Measurements from ENCODE around the gene TAGLN3. TPM values are rescaled to one million over a fixed set of nuclear protein-coding genes. Genes with fewer than 3 reads are reported as not detected.
"Not testable (repeated sequence)": the region's sequence is repeated elsewhere in the genome, so short reads cannot be mapped to it uniquely, and the experiment has no call there.

The TAGLN3 gene
- total RNA-seq, 2 experiments from 2014 or later, result not detected

GRCh38 chr3:112034436-112034835, 35.7 kb downstream of the TAGLN3 start, which contains the start of gene TMPRSS7:
TSS of gene TMPRSS7 (plus strand) at chr3:112034736. CDS start at chr3:112034846, 110 bp downstream.
- ATAC-seq, result no peak
- no peak for DNase-seq
- no peak within 1 kb of the TSS for H3K27ac Mint-ChIP-seq
- H3K4me1 Mint-ChIP-seq (ENCODE audit: low read depth), result no peaks in the 10 kb centered on the region
- H3K4me3 Mint-ChIP-seq, result no peak within 1 kb of the TSS
- H3K36me3 Mint-ChIP-seq (ENCODE audit: low read depth), result no peaks in the 10 kb centered on the region
- POLR2A ChIA-PET, result no interaction called here
- H3K27me3 Mint-ChIP-seq (ENCODE audit: low read depth), result no peaks in the 10 kb centered on the region
- no peaks in the 10 kb centered on the region for H3K9me3 Mint-ChIP-seq (ENCODE audit: insufficient read depth)
- CTCF ChIA-PET, result interaction anchor here (1.3 to 2.7 kb wide), 2 partner anchors 9 to 21 kb away, joined by 5 to 14 read pairs; no protein-coding TSS in a partner anchor

GRCh38 chr3:112035241-112035640, 36.5 kb downstream of the TAGLN3 start:
- CTCF ChIA-PET, result interaction anchor here (1.4 to 2.7 kb wide), 2 partner anchors 8 to 21 kb away, joined by 4 to 14 read pairs; no protein-coding TSS in a partner anchor
- no peaks in the 10 kb centered on the region for H3K4me1 Mint-ChIP-seq (ENCODE audit: low read depth)
- H3K27me3 Mint-ChIP-seq (ENCODE audit: low read depth), result peaks cover 1% of the 10 kb centered on the region
- H3K27ac Mint-ChIP-seq, result no peak overlapping the region
- POLR2A ChIA-PET, result no interaction called here
- no peak for DNase-seq
- no peaks in the 10 kb centered on the region for H3K9me3 Mint-ChIP-seq (ENCODE audit: insufficient read depth)
- no peak for ATAC-seq
- H3K36me3 Mint-ChIP-seq (ENCODE audit: low read depth), result no peaks in the 10 kb centered on the region
- H3K4me3 Mint-ChIP-seq, result no peak overlapping the region

- H3K4me3 Mint-ChIP-seq; CTCF ChIA-PET; H3K36me3 Mint-ChIP-seq (ENCODE audit: low read depth); H3K9me3 Mint-ChIP-seq (ENCODE audit: insufficient read depth); DNase-seq; H3K27ac Mint-ChIP-seq; ATAC-seq; H3K4me1 Mint-ChIP-seq (ENCODE audit: low read depth); POLR2A ChIA-PET; H3K27me3 Mint-ChIP-seq (ENCODE audit: low read depth): not testable (repeated sequence)
Observed at GRCh38 chr3:112037194-112037593, 38.5 kb downstream of the TAGLN3 start.

- Mint-ChIP-seq H3K9me3 (ENCODE audit: insufficient read depth) (no peaks in the 10 kb centered on the region), H3K27me3 (ENCODE audit: low read depth) (peaks cover 1% of the 10 kb centered on the region), H3K36me3 (ENCODE audit: low read depth) (no peaks in the 10 kb centered on the region), H3K4me1 (ENCODE audit: low read depth) (no peaks in the 10 kb centered on the region), H3K27ac (no peak overlapping the region), H3K4me3 (no peak overlapping the region)
- no peak for DNase-seq
- no peak for ATAC-seq
- ChIA-PET CTCF (interaction anchor here (1.1 to 2.7 kb wide), 4 partner anchors 18 to 71 kb away, joined by 3 to 14 read pairs (median 4); no protein-coding TSS in a partner anchor), POLR2A (no interaction called here)
Observed at GRCh38 chr3:112038863-112039262, 40.1 kb downstream of the TAGLN3 start.

GRCh38 chr3:112041321-112041720, 42.6 kb downstream of the TAGLN3 start:
- no peaks in the 10 kb centered on the region for H3K36me3 Mint-ChIP-seq (ENCODE audit: low read depth)
- H3K4me1 Mint-ChIP-seq (ENCODE audit: low read depth), result no peaks in the 10 kb centered on the region
- no peaks in the 10 kb centered on the region for H3K9me3 Mint-ChIP-seq (ENCODE audit: insufficient read depth)
- DNase-seq, result no peak
- peaks cover 1% of the 10 kb centered on the region for H3K27me3 Mint-ChIP-seq (ENCODE audit: low read depth)
- no peak overlapping the region for H3K27ac Mint-ChIP-seq
- H3K4me3 Mint-ChIP-seq, result no peak overlapping the region
- ATAC-seq, result no peak
- ChIA-PET CTCF (interaction anchor here (0.7 to 2.7 kb wide), 5 partner anchors 16 to 74 kb away, joined by 3 to 14 read pairs (median 3); no protein-coding TSS in a partner anchor), POLR2A (no interaction called here)

- ChIA-PET POLR2A (no interaction called here), CTCF (interaction anchor here (0.6 to 3.4 kb wide), 47 partner anchors 9 to 374 kb away, joined by 3 to 52 read pairs (median 4); partner anchors contain the start of genes ABHD10, TAGLN3 and TMPRSS7)
- DNase-seq (no peak), ATAC-seq (no peak)
- Mint-ChIP-seq H3K27me3 (ENCODE audit: low read depth) (peaks cover 1% of the 10 kb centered on the region), H3K36me3 (ENCODE audit: low read depth) (no peaks in the 10 kb centered on the region), H3K9me3 (ENCODE audit: insufficient read depth) (no peaks in the 10 kb centered on the region), H3K4me3 (no peak overlapping the region), H3K27ac (no peak overlapping the region), H3K4me1 (ENCODE audit: low read depth) (peaks cover 3% of the 10 kb centered on the region)
Observed at GRCh38 chr3:112042842-112043280, 44.1 kb downstream of the TAGLN3 start.

GRCh38 chr3:112043621-112044201, 45.0 kb downstream of the TAGLN3 start:
- no peaks in the 10 kb centered on the region for H3K9me3 Mint-ChIP-seq (ENCODE audit: insufficient read depth)
- peak; percentile 93 for ATAC-seq
- H3K4me3 Mint-ChIP-seq, result no peak overlapping the region
- ChIA-PET POLR2A (interaction anchor here (0.6 to 0.9 kb wide), 2 partner anchors 10 to 492 kb away, joined by 3 read pairs; no protein-coding TSS in a partner anchor), CTCF (interaction anchor here (0.6 to 3.4 kb wide), 55 partner anchors 9 to 476 kb away, joined by 3 to 52 read pairs (median 4); partner anchors contain the start of genes ABHD10, TAGLN3 and TMPRSS7)
- H3K27me3 Mint-ChIP-seq (ENCODE audit: low read depth), result peaks cover 1% of the 10 kb centered on the region
- DNase-seq, result peak; percentile 70
- no peak overlapping the region for H3K27ac Mint-ChIP-seq
- H3K36me3 Mint-ChIP-seq (ENCODE audit: low read depth), result no peaks in the 10 kb centered on the region
- peaks cover 3% of the 10 kb centered on the region for H3K4me1 Mint-ChIP-seq (ENCODE audit: low read depth)

- Mint-ChIP-seq H3K27ac (no peak overlapping the region), H3K4me1 (ENCODE audit: low read depth) (peaks cover 3% of the 10 kb centered on the region)
- CTCF ChIA-PET, result interaction anchor here (1.0 to 1.3 kb wide), 2 partner anchors 65 to 332 kb away, joined by 3 read pairs; no protein-coding TSS in a partner anchor
Observed at GRCh38 chr3:112046599-112046998, 47.9 kb downstream of the TAGLN3 start.

GRCh38 chr3:112047264-112047663, 48.5 kb downstream of the TAGLN3 start:
- H3K27ac Mint-ChIP-seq, result no peak overlapping the region
- no peak for ATAC-seq
- CTCF ChIA-PET, result no interaction called here
- no peak overlapping the region for H3K4me3 Mint-ChIP-seq
- H3K9me3 Mint-ChIP-seq (ENCODE audit: insufficient read depth), result no peaks in the 10 kb centered on the region
- peaks cover 3% of the 10 kb centered on the region for H3K4me1 Mint-ChIP-seq (ENCODE audit: low read depth)
- DNase-seq, result no peak
- H3K36me3 Mint-ChIP-seq (ENCODE audit: low read depth), result no peaks in the 10 kb centered on the region
- H3K27me3 Mint-ChIP-seq (ENCODE audit: low read depth), result peaks cover 5% of the 10 kb centered on the region
- POLR2A ChIA-PET, result no interaction called here

More at GRCh38 chr3:112046599-112046998, 47.9 kb downstream of the TAGLN3 start:
- Mint-ChIP-seq H3K9me3 (ENCODE audit: insufficient read depth) (no peaks in the 10 kb centered on the region), H3K36me3 (ENCODE audit: low read depth) (no peaks in the 10 kb centered on the region), H3K4me3 (no peak overlapping the region), H3K27me3 (ENCODE audit: low read depth) (no peaks in the 10 kb centered on the region)
- DNase-seq (no peak), ATAC-seq (no peak)
- POLR2A ChIA-PET, result no interaction called here

- POLR2A ChIA-PET, result no interaction called here
- Mint-ChIP-seq H3K4me1 (ENCODE audit: low read depth) (peaks cover 3% of the 10 kb centered on the region), H3K36me3 (ENCODE audit: low read depth) (no peaks in the 10 kb centered on the region), H3K27me3 (ENCODE audit: low read depth) (peaks cover 5% of the 10 kb centered on the region), H3K9me3 (ENCODE audit: insufficient read depth) (no peaks in the 10 kb centered on the region), H3K4me3 (no peak overlapping the region), H3K27ac (no peak overlapping the region)
- CTCF ChIA-PET, result no interaction called here
- DNase-seq, result no peak
- no peak for ATAC-seq
Observed at GRCh38 chr3:112048911-112049310, 50.2 kb downstream of the TAGLN3 start.

- no peak for DNase-seq
- no peak for ATAC-seq
- no peaks in the 10 kb centered on the region for H3K9me3 Mint-ChIP-seq (ENCODE audit: insufficient read depth)
- H3K27me3 Mint-ChIP-seq (ENCODE audit: low read depth), result peaks cover 7% of the 10 kb centered on the region
- H3K36me3 Mint-ChIP-seq (ENCODE audit: low read depth), result no peaks in the 10 kb centered on the region
- no peak overlapping the region for H3K27ac Mint-ChIP-seq
- ChIA-PET CTCF (interaction anchor here (1.1 to 2.2 kb wide), 3 partner anchors 9 to 58 kb away, joined by 3 to 23 read pairs (median 7); no protein-coding TSS in a partner anchor), POLR2A (no interaction called here)
- H3K4me3 Mint-ChIP-seq, result no peak overlapping the region
- H3K4me1 Mint-ChIP-seq (ENCODE audit: low read depth), result peaks cover 5% of the 10 kb centered on the region
Observed at GRCh38 chr3:112053229-112053628, 54.5 kb downstream of the TAGLN3 start.

GRCh38 chr3:112056451-112056929, 57.8 kb downstream of the TAGLN3 start:
- Mint-ChIP-seq H3K9me3 (ENCODE audit: insufficient read depth) (no peaks in the 10 kb centered on the region), H3K4me3 (no peak overlapping the region), H3K36me3 (ENCODE audit: low read depth) (no peaks in the 10 kb centered on the region), H3K27ac (no peak overlapping the region), H3K4me1 (ENCODE audit: low read depth) (peaks cover 5% of the 10 kb centered on the region), H3K27me3 (ENCODE audit: low read depth) (peaks cover 7% of the 10 kb centered on the region)
- POLR2A ChIA-PET, result no interaction called here
- ATAC-seq (no peak), DNase-seq (no peak)
- CTCF ChIA-PET, result interaction anchor here (0.7 to 1.3 kb wide), 4 partner anchors 13 to 17 kb away, joined by 3 to 5 read pairs (median 3); no protein-coding TSS in a partner anchor

Measured in activated CD8-positive, alpha-beta T cell treated with anti-CD3 and anti-CD28 coated beads, Interleukin-2, amount 10 ng/mL, durations not matched to agents 7 days and 5 days (primary cell).